Activated CD8-positive, alpha-beta memory T cell treated with anti-CD3 and anti-CD28 coated beads, Interleukin-2, amount 50 U/mL, for 1 hour (primary cell): ENCODE data around the gene ARMH1.

ENCODE experiments used
- DNase-seq: peaks from one replicate; pipeline ENCODE4 v3.0.0-alpha.2; 2020; ENCODE audit errors: extremely low read depth

ARMH1 gene

DNA sequence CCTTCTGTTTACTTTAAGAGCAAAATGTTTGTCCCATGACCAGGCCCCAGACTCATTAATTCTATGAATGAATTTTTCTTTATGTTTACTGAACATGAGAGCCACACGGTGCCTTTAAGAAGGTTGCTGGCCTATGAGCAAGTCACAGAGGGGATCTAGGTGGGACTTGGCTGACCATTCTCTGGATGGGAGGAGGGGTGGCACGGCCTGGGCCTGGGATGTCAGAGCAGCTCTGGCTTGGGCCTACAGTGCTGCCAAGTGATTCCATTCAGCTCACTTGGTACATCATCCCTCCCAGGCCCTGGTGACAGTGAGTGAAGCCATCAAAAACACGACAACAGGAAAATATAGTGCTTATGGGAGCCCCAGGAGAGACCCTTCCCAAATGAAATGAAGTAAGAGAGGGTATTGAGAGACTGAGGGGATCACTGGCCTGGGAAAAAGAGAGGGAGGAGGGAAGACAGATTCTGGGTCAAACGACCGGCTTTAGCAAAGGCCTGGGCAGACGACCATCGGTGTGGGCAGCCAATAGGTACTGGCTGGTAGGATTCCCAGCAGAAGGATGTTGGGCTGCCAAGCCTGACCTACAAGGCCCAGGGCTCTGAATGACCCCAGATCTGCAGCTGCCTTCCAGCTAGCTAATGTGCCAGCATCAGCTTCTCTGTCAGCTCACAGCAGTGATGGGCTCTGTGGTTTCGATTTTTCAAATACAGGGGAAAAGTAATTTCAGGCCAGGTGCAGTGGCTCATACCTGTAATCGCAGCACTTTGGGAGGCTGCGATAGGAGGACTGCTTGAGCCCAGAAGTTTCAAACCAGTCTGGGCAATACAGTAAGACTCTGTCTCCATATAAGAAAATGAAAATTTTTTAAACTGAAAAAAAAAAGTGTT lies 3.5 kb upstream of the ARMH1 start:
- DNase-seq: no peak

DNA sequence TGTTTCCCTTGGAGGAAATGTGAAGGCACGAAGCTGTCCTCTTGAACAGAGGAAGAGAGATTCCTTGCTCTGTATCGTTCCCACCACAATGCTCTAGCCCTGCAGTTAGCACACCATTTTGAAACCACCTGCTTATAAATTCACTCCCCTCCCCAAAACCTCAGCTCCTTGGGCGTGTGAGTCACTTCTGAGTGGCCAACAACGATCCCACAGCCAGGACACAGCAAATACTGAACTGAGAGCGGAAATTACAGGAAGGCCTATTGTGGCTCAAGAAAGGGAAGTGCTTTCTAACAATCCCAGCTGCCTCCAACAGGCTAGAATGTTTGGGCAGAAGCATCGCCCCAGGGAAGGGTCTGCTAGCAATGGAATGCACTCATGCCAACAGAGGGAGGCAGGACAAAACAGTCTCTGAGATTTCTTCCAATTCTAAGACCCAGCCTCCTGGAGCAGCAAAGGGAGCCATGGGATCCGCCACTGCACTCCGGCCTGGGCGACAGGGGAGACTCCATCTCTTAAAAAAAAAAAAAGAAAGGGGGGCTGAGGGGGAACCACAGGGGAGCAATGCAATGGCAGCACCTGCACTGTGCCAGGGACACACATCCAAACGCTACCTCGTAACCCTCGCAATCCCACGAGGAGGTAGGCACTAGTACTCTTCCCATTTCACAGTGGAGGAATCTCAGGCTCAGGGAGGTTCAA lies 2.1 kb upstream of the ARMH1 start:
- no peak for DNase-seq

DNA sequence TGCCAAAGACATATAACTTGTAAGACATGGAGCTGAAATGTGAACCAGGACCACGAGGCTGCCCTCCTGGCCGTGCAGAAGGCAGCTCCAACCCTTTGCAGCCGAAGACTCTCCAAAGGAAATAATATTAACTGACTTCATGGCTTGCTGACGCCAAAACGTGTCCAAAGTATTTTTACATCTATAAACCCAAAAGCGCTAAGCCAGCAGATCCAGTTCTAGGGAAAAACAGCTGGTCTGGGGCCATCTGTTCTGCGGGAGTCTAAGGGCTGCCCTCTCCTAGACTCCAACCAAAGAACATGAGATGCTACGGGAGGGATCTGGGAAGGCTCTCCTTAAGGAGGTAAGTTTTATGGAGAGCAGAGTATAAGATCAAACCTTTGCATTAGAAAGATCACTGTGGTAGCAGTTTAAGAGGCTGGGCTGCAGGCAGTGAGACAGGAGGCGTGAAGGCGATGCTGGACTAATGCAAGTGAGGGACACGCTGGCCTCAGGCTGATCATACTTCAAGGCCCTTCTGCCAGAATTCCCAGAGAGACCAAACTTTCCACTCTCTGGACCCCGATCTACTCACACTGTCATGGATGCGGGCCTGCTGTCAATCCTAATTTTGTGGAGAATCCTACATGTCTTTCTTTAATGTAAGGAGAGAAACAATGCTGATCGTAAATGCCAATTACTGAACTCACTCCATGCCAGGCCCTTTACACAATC lies 1.4 kb upstream of the ARMH1 start:
- no peak for DNase-seq

DNA sequence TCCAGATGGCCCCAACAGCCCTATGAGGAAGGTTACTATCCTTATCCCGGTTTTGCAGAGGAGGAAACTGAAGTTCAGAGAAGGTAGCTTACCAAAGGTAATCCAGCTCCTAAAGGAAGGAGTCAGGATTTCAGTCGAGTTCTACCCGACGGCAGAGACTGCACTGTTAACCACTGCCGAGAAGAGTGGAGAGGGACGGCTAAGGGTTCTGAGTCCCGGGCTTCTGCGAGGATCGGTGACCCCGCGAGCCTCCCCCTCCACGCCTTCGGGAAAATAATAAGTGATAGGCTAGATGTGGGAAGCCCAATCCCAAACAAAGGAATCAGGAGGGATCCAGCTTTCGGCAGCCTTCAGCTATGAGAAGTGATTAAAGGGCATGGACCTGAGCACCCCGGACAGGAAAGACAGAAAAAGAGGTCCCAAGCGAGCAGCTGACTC lies 820 bp upstream of the ARMH1 start:
- DNase-seq: no peak

DNA sequence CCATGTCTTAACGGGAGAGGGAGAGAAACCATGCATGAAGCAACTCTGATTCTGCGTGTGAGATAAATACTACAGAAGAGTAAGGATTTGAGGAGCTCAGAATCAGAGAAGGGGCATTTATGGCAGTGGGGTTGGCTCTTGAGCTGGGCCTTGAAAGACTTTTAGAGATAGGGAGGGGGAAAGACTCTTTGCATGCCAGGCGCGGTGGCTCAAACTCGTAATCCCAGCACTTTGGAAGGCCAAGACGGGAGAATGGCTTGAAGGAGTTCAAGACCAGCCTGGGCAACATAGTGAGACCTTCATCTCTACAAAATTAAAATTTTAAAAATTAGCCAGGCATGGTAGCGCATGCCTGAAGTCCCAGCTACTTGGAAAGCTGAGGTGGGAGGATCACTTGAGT lies 672 bp downstream of the ARMH1 start:
- DNase-seq: no peak

DNA sequence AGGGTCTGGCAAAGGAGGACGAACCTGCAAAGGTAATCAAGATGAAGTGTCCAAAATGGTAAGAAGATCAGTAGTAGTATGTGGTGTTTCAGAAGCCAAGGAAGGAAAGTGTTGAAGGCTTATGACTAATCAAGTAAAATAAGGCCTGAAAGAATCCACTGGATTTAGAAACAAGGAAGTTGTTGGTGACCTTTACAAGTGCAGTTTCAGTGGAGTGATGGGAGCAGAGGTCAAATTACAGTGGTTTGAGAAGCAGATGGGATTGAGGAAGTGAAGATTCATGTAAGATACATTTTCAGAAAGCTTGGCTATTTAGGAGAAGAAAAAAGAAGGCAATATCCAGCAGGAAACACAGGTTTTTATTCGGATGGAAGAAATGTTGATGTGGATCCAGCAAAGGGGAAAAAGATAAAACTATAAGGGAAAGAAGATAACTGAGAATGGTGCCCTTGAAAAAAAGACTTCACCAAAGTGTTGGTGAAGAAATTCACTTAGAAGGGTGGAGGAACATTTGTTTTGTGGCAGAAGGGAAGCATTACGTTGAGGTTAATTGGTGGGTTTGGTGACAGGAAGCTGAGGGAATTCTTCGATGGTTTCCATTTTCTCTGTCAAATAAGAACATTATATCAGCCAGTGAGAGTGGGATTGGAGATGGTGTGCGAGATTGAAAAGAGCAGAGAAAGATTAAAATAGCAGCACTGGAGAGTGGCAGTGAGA lies 2.1 kb downstream of the ARMH1 start:
- no peak for DNase-seq

DNA sequence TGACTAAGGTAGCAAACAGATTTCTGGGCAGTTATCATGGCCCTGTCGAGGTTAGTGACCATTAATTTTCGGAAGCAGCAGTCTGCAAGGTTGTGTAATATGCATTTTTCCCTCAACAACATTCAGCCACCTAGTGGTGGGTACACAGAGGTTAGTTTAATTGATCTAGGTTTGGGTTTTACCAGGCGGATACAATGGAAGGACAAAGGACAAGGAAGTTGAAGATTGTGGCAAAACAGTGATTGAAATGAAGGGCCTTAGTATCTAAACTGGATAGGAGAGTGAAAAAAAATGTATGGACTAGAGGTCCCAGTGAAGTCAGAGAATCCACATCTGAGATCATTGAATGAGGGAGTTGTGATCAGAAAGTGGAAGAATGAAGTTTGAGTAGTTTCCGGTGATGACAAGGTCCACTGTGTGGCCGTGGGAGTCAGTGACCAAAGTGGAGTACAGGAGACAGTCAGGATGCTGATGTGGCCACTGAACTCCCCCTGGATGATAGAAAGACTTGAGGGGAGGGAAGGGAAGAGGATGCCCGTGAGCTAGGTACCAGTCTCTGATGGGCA lies 2.8 kb downstream of the ARMH1 start:
- DNase-seq: no peak

DNA sequence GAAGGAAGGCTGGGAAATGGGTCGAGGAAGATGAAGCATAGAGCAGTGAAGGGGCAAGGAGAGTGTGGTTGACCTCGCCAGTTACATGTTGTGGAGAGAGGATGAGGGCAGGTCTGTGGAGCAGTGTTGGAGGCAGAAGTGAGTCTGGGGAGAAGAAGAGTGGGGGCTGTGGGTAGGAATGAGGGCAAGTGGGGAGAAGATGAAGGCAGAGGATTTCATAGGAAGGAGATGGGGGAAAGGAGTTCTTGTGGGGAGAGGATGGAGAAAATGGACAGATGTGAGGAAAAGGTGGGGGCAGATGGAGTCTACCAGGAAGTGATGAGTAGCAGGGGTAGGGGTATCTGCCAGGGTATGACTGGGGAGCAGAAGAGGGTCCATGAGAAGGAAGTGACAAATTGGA lies 3.6 kb downstream of the ARMH1 start:
- DNase-seq: no peak

DNA sequence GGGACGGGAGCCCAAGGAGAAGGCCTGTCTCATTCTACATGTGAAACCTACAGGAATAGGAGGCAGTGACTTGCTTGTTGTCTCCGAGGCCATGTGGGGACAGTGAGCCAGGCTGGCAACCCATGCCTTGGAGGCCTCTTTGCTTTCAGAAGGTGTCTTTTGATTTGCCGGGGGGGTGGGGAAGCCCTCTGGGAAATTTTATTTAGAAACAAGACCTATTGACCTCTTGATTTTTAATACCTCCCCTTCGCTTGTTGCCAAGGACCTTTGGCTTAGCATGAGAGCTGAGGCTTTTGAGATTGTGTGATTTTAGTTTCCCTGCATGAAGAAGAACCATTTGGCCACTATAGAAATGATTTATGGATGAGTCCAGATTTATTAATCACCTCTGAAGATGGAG lies 4.1 kb downstream of the ARMH1 start:
- no peak for DNase-seq

DNA sequence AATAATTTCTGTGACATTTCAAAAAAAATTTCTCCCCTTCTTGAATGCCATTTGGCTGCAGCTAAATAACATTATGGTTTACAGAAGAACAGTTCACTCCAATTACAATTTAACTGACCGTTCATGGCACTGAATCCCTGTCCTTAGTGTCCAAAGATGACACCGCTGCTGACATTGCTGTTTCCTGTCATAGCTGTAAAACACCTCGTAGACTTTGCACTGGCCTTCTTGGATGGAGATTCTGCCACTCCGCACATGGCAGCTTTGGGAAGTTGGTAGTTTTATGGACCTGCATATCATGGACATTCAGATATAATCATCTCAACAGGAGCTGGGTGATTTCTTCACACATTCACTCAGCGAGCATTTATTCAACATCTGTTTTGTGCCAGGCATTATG lies 5.0 kb downstream of the ARMH1 start:
- no peak for DNase-seq

DNA sequence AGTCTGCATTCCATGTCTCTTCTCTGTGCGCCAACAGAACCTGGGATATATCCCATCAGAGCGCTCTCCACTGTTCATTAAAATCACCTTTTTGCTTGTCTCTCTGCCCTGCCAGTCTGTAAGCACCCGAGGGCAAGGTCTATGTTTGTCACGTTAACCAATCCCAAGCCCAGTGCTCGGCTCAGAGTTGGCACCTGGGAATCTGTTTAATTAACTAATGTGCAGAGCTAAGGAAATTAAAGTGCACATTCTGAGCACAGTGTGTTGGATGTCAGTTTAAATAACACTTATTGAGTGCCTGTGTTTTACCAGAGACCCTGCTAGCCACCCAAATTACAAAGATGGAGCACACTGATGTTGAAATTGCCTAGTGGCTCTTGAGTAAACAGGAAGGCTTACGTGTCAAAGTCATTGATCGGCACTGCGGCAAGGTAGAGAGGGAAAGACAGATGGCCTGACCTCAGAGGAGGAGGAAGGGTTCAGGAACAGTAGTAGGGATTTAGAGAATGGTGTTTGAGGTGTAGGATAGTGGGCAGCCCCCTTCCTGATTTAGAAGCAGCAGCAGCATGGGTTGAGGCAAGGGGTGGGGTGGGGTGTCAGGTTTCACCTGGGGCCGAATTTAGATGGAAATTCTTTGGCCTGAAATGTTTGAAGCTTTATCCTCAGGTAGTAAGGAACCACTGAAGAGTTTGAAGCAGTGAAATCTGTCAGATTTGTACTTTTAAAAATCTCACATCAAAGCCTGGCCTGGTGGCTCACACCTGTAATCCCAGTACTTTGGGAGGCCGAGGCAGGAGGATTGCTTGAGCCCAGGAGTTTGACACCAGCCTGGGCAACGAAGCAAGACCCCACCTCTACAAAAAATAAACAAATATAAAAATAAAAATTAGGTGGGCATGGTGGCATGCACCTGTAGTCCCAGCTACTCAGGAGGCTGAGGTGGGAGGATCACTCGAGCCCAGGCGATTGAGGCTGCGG lies 7.7 kb downstream of the ARMH1 start:
- DNase-seq: no peak

DNA sequence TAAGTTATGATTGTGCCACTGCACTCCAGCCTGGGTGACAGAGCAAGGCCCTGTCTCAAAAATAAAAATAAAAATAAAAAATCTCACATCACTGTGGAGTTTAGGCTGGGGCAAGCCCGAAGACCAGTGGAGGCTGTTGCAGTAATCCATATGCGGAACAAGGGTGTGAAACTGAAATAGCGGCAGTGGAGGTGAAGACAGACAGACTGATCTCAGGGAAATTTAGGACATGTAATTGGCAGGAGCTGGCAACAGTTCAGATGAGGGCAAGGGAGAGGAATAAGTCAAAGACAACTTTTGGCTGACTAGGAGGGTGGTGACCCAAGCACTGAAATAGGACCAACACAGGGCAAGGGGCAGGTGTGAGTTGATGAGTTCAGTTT lies 8.4 kb downstream of the ARMH1 start:
- no peak for DNase-seq

DNA sequence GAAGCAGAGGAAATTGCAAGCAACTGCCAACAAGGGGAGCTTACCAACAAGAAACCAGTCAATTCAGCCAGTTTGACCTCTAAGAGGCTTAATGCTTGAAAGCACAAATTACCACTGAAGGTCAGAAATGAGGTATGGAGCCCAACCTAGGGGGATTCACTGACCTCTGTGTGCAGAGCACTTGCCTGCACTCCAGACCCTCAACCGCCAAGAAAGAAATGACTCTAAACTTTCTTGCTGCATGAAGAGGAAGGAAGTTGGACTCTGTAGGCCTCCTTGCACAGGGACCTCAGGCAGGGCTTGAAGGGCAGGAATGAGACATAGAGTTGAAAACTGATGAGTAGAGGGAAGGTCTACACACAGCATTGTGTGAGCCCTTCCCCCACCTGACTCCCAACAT lies 10.0 kb downstream of the ARMH1 start:
- no peak for DNase-seq

DNA sequence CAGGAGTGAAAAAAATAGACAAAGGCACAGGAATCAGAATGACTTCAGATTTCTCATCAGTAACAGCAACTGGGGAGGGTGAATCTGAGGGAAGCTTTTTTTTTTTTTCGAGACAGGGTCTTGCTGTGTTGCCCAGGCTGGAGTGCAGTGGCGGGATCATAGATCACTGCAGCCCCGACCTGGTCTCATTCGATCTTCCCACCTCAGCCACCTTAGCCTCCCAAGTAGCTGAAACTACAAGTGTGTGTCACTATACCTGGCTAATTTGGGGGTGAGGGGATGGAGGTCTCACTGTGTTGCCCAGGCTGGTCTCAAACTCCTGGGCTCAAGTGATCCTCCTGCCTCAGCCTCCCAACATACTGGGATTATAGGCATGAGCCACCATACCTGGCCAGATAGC lies 10.7 kb downstream of the ARMH1 start:
- no peak for DNase-seq

DNA sequence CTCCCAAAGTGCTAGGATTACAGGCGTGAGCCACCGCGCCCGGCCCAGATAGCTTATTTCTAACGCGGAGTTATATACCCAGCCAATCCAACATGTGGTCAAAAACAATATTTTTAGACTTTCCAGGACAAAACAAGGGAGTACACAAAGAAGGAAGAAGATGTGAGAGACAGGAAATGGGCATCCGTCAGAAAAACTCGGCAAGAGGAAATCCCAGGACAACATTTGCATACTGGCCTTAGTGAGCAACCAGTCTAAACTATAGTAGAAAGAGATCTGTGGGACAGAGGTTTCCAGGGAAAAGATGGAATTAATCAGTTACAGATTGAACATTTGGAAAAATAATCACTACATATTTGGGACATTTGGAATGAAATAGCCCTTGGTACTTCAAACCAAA lies 11.4 kb downstream of the ARMH1 start:
- DNase-seq: no peak

DNA sequence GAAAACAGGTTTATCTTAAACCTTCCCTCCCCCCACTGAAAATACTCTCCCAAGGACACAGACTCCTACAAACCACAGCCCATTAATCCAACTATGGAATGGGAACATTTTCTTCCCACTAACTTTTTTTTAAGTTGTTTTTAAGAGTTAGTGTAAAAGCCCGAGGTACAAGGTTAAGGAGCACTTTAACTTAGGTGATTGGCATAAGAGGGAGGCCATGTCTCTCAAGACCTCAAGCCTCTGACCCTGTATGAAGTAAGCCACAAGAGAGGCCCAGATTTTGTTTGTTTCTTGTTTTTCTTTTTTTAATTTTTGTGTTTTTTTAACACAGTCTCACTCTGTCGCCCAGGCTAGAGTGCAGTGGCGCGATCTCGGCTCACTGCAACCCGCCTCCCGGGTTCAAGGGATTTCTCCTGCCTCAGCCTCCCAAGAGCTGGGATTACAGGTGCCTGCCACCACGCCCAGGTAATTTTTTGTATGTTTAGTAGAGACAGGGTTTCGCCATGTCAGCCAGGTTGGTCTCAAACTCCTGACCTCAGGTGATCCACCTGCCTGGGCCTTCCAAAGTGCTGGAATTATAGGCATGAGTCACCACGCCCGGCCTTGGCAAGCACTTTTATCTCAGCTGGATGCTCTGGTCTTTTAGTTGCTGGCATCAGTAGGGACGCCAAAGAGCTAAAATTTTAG lies 14.4 kb downstream of the ARMH1 start:
- DNase-seq: no peak

DNA sequence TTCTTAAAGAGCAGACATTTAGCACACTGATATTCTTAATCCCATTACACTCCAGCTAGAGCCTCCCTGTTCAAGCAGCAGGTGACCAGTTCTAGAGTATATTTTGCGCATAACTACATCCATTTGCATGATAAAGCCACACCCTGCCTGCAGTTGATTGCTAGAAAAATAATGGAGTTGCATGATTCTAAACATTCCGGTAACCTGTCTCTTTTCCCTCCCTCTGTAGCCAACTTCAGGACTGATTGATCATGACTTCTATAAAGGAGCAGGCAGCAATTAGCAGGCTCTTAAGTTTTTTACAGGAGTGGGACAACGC lies 14.9 kb downstream of the ARMH1 start:
- no peak for DNase-seq

DNA sequence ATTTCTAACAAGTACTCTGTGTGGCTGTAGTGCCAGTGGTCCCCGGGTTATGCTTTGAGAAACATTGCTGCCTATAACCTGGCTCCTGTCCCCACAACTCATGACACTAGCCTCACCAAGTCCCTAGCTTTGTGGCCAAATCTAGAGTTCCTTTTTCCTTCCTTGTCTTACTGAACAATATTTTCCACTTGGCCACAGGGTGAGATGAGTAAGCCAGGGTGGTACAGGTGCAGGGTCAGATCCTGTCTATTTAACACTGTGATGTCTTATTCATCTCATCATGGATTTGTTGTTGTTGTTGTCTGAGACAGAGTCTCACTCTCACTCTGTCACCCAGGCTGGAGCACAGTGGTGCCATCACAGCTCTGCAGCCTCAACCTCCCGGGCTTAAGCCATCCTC lies 18.6 kb downstream of the ARMH1 start:
- no peak for DNase-seq

DNA sequence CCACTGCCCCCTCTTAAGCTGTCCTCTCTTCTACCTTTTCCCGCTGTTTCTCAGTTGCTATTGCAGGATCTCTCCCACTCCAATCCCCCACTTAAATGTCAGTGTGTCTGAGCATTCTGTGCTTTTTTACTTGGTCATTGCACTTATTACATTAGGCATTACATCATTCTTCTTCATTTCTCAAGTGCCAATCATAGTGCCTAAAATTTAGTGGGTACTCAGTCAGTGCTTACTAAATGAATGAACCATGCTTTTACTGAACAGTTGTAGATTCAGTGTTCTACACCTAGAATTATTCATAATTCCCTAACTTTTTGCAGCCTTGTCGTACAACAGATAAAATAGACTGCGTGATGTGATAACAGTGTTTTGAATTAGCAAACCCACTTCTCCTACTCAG lies 19.4 kb downstream of the ARMH1 start:
- DNase-seq: no peak

DNA sequence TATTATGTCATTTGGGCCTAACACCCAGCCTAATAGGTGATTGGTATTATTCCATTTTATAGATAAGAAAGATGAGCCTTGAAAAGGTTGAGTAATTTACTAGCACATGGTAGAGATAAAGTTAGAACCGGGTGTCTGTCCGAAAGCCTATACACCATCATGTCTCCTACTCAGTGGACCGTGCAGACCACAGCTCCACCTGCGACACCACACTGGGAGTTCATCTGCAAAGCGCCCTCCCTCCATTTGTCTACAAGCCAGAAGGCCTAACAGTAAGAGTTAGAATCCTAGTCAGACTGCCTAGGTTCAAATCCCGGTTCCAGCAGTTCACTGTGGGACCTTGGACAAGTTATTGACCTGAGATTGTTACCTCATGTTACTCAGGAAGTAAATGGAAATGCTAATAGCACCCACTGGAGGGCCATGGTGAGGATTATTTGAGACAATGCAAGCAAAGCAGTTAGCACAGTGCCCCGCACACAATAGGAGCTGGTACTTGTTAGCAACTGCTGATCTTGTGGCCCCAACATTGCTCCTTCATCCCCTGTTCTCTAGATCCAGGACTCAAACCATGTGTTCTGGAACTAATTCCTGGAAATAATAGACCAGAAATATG lies 20.5 kb downstream of the ARMH1 start:
- no peak for DNase-seq
